ENCODE data around the gene LPO.

The LPO gene
- total RNA-seq: 0.05 to 0.19 (median 0.07) reads per million in 3 experiments

- DNase-seq: no peak
These were observed at the start of gene LPO for GRCh38 chr17:58238147-58238634. LPO (plus strand) TSS chr17:58238584; CDS start chr17:58242980, 4,396 bp downstream.

GRCh38 chr17:58189436-58190146 lies 48.8 kb upstream of the LPO start:
- no peak for DNase-seq

GRCh38 chr17:58191241-58191896 lies 47.0 kb upstream of the LPO start:
- no peak for DNase-seq

GRCh38 chr17:58192612-58193011 lies 45.8 kb upstream of the LPO start, which contains the start of gene EPX:
EPX (plus strand) TSS chr17:58192726; CDS start chr17:58192847, 121 bp downstream.
- DNase-seq: no peak

- DNase-seq: no peak
These were observed 44.6 kb upstream of the LPO start for GRCh38 chr17:58193641-58194255.

- DNase-seq: no peak
These were observed 42.8 kb upstream of the LPO start for GRCh38 chr17:58195518-58196123.

GRCh38 chr17:58196610-58197009 lies 41.8 kb upstream of the LPO start:
- no peak for DNase-seq

GRCh38 chr17:58200024-58200633 lies 38.3 kb upstream of the LPO start:
- DNase-seq: peak; percentile 16

GRCh38 chr17:58202859-58203258 lies 35.5 kb upstream of the LPO start:
- DNase-seq: no peak

GRCh38 chr17:58204796-58205195 lies 33.6 kb upstream of the LPO start:
- no peak for DNase-seq

- no peak for DNase-seq
These were observed 32.4 kb upstream of the LPO start for GRCh38 chr17:58205936-58206335.

- no peak for DNase-seq
These were observed 30.9 kb upstream of the LPO start for GRCh38 chr17:58207451-58207850.

- no peak for DNase-seq
These were observed 30.0 kb upstream of the LPO start for GRCh38 chr17:58208344-58208743.

GRCh38 chr17:58210922-58211321 lies 27.5 kb upstream of the LPO start:
- DNase-seq: no peak

GRCh38 chr17:58215685-58216084 lies 22.7 kb upstream of the LPO start:
- DNase-seq: no peak

GRCh38 chr17:58217766-58218165 lies 20.6 kb upstream of the LPO start:
- no peak for DNase-seq

GRCh38 chr17:58219007-58219788 lies 19.2 kb upstream of the LPO start, which contains the start of gene MKS1:
MKS1 (minus strand) TSS chr17:58219255; CDS start chr17:58219230, 25 bp downstream.
- DNase-seq: peak; percentile 95

- no peak for DNase-seq
These were observed 18.6 kb upstream of the LPO start for GRCh38 chr17:58219789-58220183.

- DNase-seq: no peak
These were observed 14.1 kb upstream of the LPO start for GRCh38 chr17:58224315-58224714.

GRCh38 chr17:58227733-58228132 lies 10.7 kb upstream of the LPO start:
- no peak for DNase-seq

- no peak for DNase-seq
These were observed 9.7 kb upstream of the LPO start for GRCh38 chr17:58228679-58229078.

- no peak for DNase-seq
These were observed 9.0 kb upstream of the LPO start for GRCh38 chr17:58229384-58229783.

Data from central memory CD4-positive, alpha-beta T cell (primary cell).